Measurements from ENCODE around the gene CDC42SE1. TPM values are rescaled to one million over a fixed set of nuclear protein-coding genes. Genes with fewer than 3 reads are reported as not detected.

Gene CDC42SE1
- total RNA-seq, 1 donor from 2014 or later: 118 TPM

DNA sequence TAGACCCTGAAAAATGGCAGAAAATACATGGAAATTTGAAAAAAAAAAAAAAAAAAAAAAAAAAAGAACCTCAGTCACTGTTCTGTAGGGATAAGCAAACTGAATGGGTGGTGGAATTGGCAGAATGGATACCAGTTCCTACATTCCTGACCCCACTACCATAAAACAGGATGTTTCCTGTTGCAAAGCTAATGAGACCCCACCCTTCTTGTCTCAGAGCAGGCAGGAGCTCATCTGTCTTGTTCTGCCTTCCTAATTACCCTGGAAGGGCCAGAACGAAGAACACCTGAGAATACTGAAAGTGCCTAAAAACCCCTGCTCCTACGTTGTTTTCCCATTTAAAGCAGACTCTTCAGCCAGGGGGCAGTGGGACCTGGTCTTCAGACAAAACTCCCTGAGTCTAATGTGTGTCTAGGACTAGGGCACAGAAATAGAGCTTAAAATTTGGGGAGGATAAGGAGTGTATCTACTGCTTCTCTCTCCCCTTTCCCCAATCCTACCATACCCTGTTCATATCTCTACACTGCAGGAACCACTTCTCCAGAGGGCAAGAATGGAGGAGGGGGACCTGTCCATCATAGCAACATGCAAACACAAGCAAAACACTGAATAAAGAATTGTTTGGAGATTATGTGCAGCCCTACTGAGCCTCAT is 7.9 kb downstream of the CDC42SE1 start:
- ATAC-seq: no peak

DNA sequence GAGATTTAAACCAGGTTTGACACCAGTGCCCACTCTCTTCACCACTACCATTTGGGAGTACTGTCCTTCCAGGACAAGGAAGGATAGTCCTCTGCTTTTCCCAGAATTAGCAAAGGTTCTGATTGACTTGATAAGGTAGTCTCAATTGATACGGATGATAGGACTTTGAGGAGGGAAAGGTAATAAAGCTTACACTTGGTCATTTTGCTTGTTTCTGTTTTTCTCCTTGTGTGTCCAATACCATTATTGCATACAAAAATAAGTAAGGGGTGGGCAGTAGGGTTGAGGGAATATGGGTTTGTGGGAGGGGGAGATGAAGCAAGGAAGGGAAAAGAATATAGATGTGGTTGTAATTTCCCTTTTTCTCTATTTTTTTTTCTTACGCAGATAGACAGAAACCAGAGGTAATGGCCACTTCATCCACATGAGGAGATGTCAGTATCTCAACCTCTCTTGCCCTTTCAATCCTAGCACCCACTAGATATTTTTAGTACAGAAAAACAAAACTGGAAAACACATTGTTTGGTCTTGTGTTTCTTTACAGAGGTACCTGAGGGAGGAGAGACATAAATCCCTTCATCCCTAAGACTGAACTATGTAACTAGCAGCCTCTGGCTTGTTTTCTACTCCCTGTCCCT is 9.3 kb downstream of the CDC42SE1 start:
- no peak for ATAC-seq

DNA sequence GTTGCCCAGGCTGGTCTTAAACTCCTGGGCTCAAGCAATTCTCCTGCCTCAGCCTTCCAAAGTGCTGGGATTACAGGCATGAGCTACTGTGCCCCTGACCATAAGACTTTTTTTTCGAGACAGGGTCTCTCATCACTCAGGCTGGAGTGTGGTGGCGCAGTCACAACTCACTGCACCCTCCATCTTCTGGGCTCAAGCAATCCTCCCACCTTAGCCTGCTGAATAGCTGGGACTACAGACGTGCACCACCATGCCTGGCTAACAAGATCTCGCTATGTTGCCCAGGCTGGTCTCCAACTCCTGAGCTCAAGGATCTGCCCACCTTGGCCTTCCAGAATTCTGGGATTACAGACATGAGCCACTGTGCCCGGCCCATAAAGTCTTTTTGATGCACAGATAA is 10.0 kb downstream of the CDC42SE1 start:
- ATAC-seq: peak; percentile 1

DNA sequence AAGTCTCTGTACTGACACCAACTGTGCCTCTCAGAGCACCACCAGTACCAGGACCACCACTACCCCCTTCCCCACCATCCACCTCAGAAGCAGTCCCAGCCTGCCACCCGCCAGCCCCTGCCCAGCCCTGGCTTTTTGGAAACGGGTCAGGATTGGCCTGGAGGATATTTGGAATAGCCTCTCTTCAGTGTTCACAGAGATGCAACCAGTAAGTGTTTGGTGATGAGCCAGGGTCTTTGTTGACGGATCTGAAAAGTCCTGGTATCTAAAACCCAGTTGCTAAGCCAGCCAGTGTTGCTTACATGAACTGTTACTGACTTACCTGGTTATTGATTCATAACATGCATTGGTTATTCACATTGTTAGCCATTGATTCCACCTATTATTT is 10.8 kb downstream of the CDC42SE1 start:
- ATAC-seq: no peak

GRCh38 chr1:151047925-151048644 is 11.3 kb downstream of the CDC42SE1 start:
- ATAC-seq: peak; percentile 84

DNA sequence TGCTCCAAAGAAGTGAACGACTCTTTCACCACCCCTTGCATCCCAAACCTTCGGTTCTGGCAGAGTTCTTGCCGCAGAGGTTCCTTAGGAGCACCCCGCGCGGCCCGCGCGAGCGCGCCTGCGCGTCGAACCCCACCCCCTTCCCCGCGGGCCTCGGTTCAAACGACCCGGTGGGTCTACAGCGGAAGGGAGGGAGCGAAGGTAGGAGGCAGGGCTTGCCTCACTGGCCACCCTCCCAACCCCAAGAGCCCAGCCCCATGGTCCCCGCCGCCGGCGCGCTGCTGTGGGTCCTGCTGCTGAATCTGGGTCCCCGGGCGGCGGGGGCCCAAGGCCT is 11.9 kb downstream of the CDC42SE1 start, which contains the start of gene C1orf56:
TSS of gene C1orf56 (plus strand) at position 161 of the 334 bp plus-strand sequence. CDS start at position 258, 97 bp downstream.
- peak; percentile 51 for ATAC-seq

GRCh38 chr1:151043163-151043562 is 16.3 kb downstream of the CDC42SE1 start:
- ATAC-seq: no peak

DNA sequence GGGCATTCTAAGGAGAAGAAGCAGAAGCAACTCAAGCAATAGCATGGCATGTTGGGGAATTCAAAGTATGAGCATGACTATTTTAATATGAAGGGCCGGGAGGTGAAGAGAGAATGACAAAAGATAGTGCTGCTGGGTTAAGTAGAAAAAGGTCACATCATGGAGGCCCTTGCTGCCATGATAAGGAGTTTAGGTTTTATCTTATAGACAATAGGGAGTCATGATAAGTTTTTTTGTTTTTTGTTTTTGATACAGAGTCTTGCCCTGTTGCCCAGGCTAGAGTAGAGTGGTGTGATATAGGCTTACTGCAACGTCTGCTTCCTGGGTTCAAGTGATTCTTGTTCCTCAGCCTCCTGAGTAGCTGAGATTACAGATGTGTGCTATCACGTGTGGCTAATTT is 19.9 kb downstream of the CDC42SE1 start:
- ATAC-seq: no peak

DNA sequence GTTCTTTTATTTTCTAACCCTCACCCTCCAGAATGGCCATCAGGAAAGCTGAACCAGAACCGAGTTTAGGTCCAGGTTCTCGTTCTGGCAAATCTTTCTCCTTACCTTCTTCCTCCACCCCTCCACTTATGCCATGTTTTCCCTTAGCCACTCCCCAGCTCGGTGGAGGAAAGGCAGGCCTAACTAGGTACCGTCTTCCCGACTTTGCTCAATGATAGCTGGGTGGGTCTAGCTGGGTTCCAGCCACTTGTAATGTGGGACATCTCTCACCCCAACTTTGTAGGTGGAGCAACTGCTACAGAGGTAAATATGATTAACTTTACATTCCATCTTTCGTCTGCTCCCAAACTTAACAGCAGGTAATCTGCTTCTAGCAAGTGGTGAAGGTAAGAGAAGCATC is 22.4 kb downstream of the CDC42SE1 start:
- peak; percentile 58 for ATAC-seq

GRCh38 chr1:151036356-151036755 is 23.1 kb downstream of the CDC42SE1 start, which contains the start of gene BNIPL:
BNIPL (plus strand) TSS chr1:151036586; CDS start chr1:151036726, 140 bp downstream.
- ATAC-seq: peak; percentile 87

DNA sequence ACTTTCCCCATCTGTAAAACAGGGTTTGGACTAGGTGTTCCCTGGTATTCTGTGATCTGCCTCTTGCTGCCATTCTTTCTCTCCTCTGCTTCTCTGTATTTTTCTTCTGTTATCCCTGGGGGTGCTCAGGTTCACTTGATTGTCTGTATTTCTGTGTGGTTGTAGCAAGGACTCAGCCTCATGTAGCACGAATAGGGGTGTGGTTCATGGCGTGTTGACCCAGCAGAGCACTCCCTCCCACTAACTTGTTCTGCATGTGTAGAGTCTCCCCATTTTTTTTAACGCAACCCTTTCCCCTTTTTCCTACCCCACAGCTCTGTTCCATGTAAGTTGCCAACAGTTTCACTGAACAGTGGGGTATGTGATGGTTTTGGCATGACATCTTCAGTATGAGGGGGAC is 24.3 kb downstream of the CDC42SE1 start:
- peak; percentile 43 for ATAC-seq

- ATAC-seq: no peak
These were observed 27.3 kb downstream of the CDC42SE1 start for GRCh38 chr1:151032164-151032563.

GRCh38 chr1:151026460-151026859 is 33.0 kb downstream of the CDC42SE1 start:
- no peak for ATAC-seq

GRCh38 chr1:151024540-151025146 is 34.8 kb downstream of the CDC42SE1 start:
- peak; percentile 89 for ATAC-seq

- no peak for ATAC-seq
These were observed 45.9 kb downstream of the CDC42SE1 start for GRCh38 chr1:151013518-151013917.

- ATAC-seq: no peak
These were observed 46.5 kb downstream of the CDC42SE1 start for GRCh38 chr1:151012684-151013471.

DNA sequence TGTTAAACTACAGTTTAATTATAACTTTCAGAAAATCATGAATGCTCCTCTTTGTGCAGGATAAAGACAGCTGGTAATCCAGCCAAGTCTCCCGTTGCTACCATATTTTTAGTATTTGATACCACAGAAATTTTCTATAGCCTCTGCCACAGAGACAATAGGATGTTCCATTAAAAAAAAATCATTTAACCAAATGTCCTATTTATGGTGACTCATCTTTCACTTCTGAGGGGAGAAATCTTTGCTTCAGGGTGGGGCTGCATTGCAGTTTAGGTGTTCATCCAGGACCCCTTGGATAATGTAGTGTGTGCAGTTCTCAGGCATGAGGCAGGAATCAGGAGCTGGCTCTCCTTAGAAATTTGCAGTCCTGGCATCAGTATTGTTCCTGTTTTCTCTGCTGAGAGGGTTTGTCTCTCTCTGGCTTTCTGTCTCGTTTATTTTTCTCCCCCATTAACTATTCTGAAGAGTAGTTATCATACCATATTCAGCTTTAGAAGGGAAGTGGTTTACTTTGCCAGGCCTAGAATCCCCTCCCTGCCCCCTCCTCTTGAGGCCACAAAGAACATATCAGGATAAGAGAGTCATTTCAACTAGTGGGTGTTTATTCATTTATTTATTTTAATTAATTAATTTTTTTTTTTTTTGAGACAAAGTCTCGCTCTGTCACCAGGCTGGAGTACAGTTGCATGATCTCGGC is 48.1 kb downstream of the CDC42SE1 start:
- no peak for ATAC-seq

DNA sequence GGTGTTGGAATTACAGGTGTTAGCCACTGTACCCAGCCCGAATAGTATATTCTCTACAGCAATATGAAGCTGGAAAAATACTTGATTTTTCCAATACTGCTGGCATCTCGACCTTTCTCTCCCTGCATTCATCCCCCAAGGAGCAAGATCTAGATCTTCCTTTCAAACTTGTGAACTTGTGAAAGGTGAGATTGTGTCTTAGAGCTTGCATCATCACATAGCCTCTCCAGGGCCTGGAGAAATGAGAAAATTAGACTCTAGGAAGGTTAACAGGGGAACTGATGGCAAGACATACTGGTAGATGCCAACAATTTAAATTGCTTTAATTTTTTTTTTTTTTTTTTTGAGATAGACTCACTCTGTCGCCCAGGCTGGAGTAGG is 49.1 kb downstream of the CDC42SE1 start:
- ATAC-seq: no peak

DNA sequence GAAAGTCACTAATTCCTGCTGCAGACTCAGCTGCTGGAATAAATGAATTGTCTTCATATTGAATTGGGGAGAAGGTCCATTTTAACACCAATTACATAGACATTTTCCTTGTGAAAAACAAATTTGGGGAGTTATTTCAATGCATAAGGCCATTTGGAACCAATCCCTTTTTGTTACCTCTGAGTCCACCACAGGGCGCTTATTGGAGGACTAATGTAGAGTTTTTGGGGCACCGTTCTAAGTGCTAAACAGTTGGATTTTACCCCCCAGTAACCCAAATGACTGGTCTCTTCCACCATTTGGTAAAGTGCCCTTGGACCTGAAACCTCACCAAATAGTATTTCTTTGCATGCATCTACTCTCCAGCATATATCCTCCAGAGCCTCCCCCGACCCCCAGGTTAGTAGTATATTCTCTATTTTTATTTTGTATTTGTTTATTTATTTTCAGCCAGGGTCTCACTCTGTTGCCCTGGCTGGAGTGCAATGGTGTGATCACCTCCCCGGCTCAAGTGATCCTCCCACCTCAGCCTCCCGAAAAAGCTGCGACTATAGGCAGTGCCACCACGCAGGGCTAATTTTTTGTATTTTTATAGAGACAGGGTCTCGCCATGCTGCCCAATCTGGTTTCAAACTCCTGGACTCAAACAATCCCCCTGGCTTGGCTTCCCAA is 49.6 kb downstream of the CDC42SE1 start:
- ATAC-seq: no peak

DNA sequence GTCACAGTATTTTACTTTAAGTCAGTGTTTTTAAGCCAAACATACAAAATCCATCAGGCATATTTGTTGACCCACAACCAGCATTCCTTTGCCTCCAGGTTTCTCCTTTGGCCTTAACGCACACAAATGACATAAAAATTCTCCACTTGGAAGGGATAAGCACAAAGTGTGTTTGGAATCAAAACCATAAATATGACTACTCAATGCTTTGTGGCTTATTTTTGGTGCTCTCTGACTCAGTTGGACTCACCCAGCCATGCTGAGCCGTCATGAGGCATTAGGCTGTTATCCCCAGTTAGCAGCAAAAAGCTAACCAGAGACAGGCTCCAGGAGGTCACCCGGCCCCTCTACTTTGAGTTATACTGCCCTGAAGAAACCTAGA is 50.2 kb downstream of the CDC42SE1 start:
- ATAC-seq: no peak
